GM18870 (cell line): ENCODE results near the gene NACC1.
A peak's percentile ranks its signal among the peaks of the same experiment; 100 is the strongest.
"Not testable (repeated sequence)": the region's sequence is repeated elsewhere in the genome, so short reads cannot be mapped to it uniquely, and the experiment has no call there.

Experiments
- ATAC-seq: cut with Tn5 transposase; IDR thresholded peaks from one replicate; pipeline ENCODE4 v1.9.1; 2021; ENCODE audit warnings: moderate library complexity; ENCODE audit not compliant: unreplicated experiment

The NACC1 gene

GRCh38 chr19:13160557-13160956, 42.5 kb downstream of the NACC1 start:
- no peak for ATAC-seq

- ATAC-seq, result peak; percentile 34
These were observed 44.9 kb downstream of the NACC1 start for GRCh38 chr19:13162724-13163608.

GRCh38 chr19:13163609-13164342, 45.7 kb downstream of the NACC1 start:
- ATAC-seq, result no peak

- no peak for ATAC-seq
These were observed 46.5 kb downstream of the NACC1 start for GRCh38 chr19:13164343-13165161.

- no peak for ATAC-seq
These were observed 47.3 kb downstream of the NACC1 start for GRCh38 chr19:13165162-13165997.

- not testable (repeated sequence) for ATAC-seq
These were observed 48.1 kb downstream of the NACC1 start for GRCh38 chr19:13166151-13166550.

- ATAC-seq, result no peak
These were observed 51.7 kb downstream of the NACC1 start for GRCh38 chr19:13169769-13170168.

GRCh38 chr19:13171146-13171545, 53.1 kb downstream of the NACC1 start:
- ATAC-seq, result no peak

GRCh38 chr19:13172346-13173138, 54.5 kb downstream of the NACC1 start:
- no peak for ATAC-seq

GRCh38 chr19:13173139-13173737, 55.2 kb downstream of the NACC1 start:
- ATAC-seq, result no peak

- no peak for ATAC-seq
These were observed 58.3 kb downstream of the NACC1 start for GRCh38 chr19:13176345-13176744.

- not testable (repeated sequence) for ATAC-seq
These were observed 59.5 kb downstream of the NACC1 start for GRCh38 chr19:13177584-13177983.

- not testable (repeated sequence) for ATAC-seq
These were observed 60.2 kb downstream of the NACC1 start for GRCh38 chr19:13178291-13178690.

GRCh38 chr19:13181747-13182388, 63.8 kb downstream of the NACC1 start:
- no peak for ATAC-seq

- not testable (repeated sequence) for ATAC-seq
These were observed 66.9 kb downstream of the NACC1 start for GRCh38 chr19:13184926-13185325.

- ATAC-seq, result not testable (repeated sequence)
These were observed 67.9 kb downstream of the NACC1 start for GRCh38 chr19:13185763-13186657.

- ATAC-seq, result not testable (repeated sequence)
These were observed 68.6 kb downstream of the NACC1 start for GRCh38 chr19:13186688-13187087.

GRCh38 chr19:13187419-13187818, 69.4 kb downstream of the NACC1 start:
- no peak for ATAC-seq
